CD14-positive monocyte (primary cell): ENCODE results near the gene MARVELD3. TPM values are rescaled to one million over a fixed set of nuclear protein-coding genes. Genes with fewer than 3 reads are reported as not detected.

Source experiments
- DNase-seq, 3 donors: peaks; one replicate each; pipeline ENCODE4 v3.0.0-alpha.2; 2011 to 2022
- H2AFZ ChIP-seq: 2 replicates; pipeline ENCODE4 v1.6.0; 2012; ENCODE audit warnings: mild to moderate bottlenecking, low read depth, low read length, inconsistent platforms; ENCODE audit not compliant: insufficient read depth, poor library complexity, severe bottlenecking
- H3K27ac ChIP-seq, 2 donors: 1 replicate in 1 of 2; 2 replicates in 1 of 2; pipeline ENCODE4 v1.5.1; 2012 to 2013; ENCODE audit warnings: low read length in 2 of 2, control low read depth in 1 of 2, inconsistent platforms in 1 of 2, low read depth in 1 of 2, mild to moderate bottlenecking in 1 of 2
- H3K27me3 ChIP-seq, 2 donors: one replicate each; pipeline versions ENCODE4 v1.6.0 to v1.6.1; 2011 to 2013; ENCODE audit warnings: low read length in 2 of 2; ENCODE audit not compliant: control insufficient read depth in 2 of 2, insufficient read depth in 2 of 2
- H3K36me3 ChIP-seq, 2 donors: replicated peaks in 1 of 2; 1 replicate in 1 of 2; 2 replicates in 1 of 2; pipeline versions ENCODE4 v1.5.1 to v1.6.1; 2012 to 2013; ENCODE audit warnings: low read length in 2 of 2, control low read depth in 1 of 2, inconsistent platforms in 1 of 2, mild to moderate bottlenecking in 1 of 2; ENCODE audit not compliant: insufficient read depth in 2 of 2, control insufficient read depth in 1 of 2
- H3K4me1 ChIP-seq, 2 donors: 1 replicate in 1 of 2; 2 replicates in 1 of 2; pipeline versions ENCODE4 v1.5.1 to v1.6.1; 2012 to 2013; ENCODE audit warnings: low read length in 2 of 2, control low read depth in 1 of 2, inconsistent platforms in 1 of 2, mild to moderate bottlenecking in 1 of 2, moderate library complexity in 1 of 2; ENCODE audit not compliant: insufficient read depth in 2 of 2, control insufficient read depth in 1 of 2
- H3K4me2 ChIP-seq: replicated peaks from 2 replicates; pipeline ENCODE3; 2012; ENCODE audit warnings: low read length, moderate library complexity, mild to moderate bottlenecking; ENCODE audit not compliant: poor library complexity, severe bottlenecking; ENCODE audit errors: extremely low read depth
- H3K4me3 ChIP-seq, 3 experiments: fragments of 200-600 bp in 1 of 3; sonication (generic) in 1 of 3; replicated peaks in 1 of 3; 1 replicate in 2 of 3; 2 replicates in 1 of 3; pipeline ENCODE4 v1.5.1; 2011 to 2013; ENCODE audit warnings: low read length in 3 of 3, mild to moderate bottlenecking in 3 of 3, control low read depth in 2 of 3, low read depth in 2 of 3, inconsistent platforms in 1 of 3, moderate library complexity in 1 of 3
- H3K79me2 ChIP-seq: 2 replicates; pipeline ENCODE4 v1.6.0; 2012; ENCODE audit warnings: mild to moderate bottlenecking, control low read depth, inconsistent platforms, low read length, moderate library complexity; ENCODE audit not compliant: insufficient read depth
- H3K9ac ChIP-seq: 2 replicates; pipeline ENCODE4 v1.6.0; 2017; ENCODE audit warnings: low read length, mild to moderate bottlenecking; ENCODE audit not compliant: insufficient read depth, poor library complexity, severe bottlenecking
- H3K9me3 ChIP-seq, 2 donors: replicated peaks in 1 of 2; 1 replicate in 1 of 2; 2 replicates in 1 of 2; pipeline versions ENCODE4 v1.5.1 to v1.6.1; 2012 to 2013; ENCODE audit warnings: low read length in 2 of 2, control low read depth in 1 of 2; ENCODE audit not compliant: control insufficient read depth in 1 of 2, insufficient read depth in 1 of 2
- H4K20me1 ChIP-seq: 2 replicates; pipeline ENCODE4 v1.6.0; 2012; ENCODE audit warnings: mild to moderate bottlenecking, low read length, control low read depth, moderate library complexity; ENCODE audit not compliant: insufficient read depth
- H3K27ac Mint-ChIP-seq, 7 donors: one replicate each; pipeline ENCODE4 v1.8.0; 2020; ENCODE audit warnings: mild to moderate bottlenecking in 7 of 7, mixed read lengths in 7 of 7, moderate library complexity in 6 of 7, inconsistent platforms in 2 of 7
- H3K27me3 Mint-ChIP-seq, 3 donors: one replicate each; pipeline ENCODE4 v1.8.0; 2021 to 2022; ENCODE audit warnings: low read depth in 3 of 3, mild to moderate bottlenecking in 3 of 3, mixed read lengths in 3 of 3, moderate library complexity in 3 of 3, inconsistent platforms in 1 of 3
- H3K36me3 Mint-ChIP-seq, 2 donors: one replicate each; pipeline ENCODE4 v1.8.0; 2020; ENCODE audit warnings: mixed read lengths in 2 of 2, inconsistent platforms in 1 of 2, mild to moderate bottlenecking in 1 of 2
- H3K4me1 Mint-ChIP-seq: one replicate; pipeline ENCODE4 v1.8.0; 2020; ENCODE audit warnings: mild to moderate bottlenecking, mixed read lengths
- H3K4me3 Mint-ChIP-seq, 2 donors: one replicate each; pipeline ENCODE4 v1.8.0; 2020; ENCODE audit warnings: mild to moderate bottlenecking in 2 of 2, mixed read lengths in 2 of 2, moderate library complexity in 1 of 2
- H3K9me3 Mint-ChIP-seq, 7 donors: one replicate each; pipeline ENCODE4 v1.8.0; 2020 to 2022; ENCODE audit warnings: mixed read lengths in 7 of 7, mild to moderate bottlenecking in 6 of 7, moderate library complexity in 6 of 7, inconsistent platforms in 2 of 7
- CTCF ChIP-seq: fragments of 200-600 bp; IDR thresholded peaks from one replicate; pipeline ENCODE4 v1.8.0; 2022; ENCODE audit warnings: antibody characterized with exemption, mild to moderate bottlenecking
- WGBS: methylation state at CpG from one replicate; pipeline ENCODE4 v1.1.5; 2013; ENCODE audit warnings: missing lambda C conversion rate; ENCODE audit not compliant: insufficient coverage; 5-methylcytosine and 5-hydroxymethylcytosine counted together
- intact Hi-C, 2 donors: fragments of 100-400 bp; cut with micrococcal nuclease; formaldehyde crosslinking; loops; one replicate each; pipeline versions ENCODE4 v1.15.0 to v1.15.1; 2023
- polyA plus RNA-seq, 3 donors: library from polyadenylated mRNA; depleted of rRNA in 1 of 3; unstranded in 2 of 3; stranded (reverse) in 1 of 3; fragments of 300-500 nt in 2 of 3; fragments of >200 nt in 1 of 3; fragmentation: Illumina TruSeq in 2 of 3; gene quantifications; 1 replicate in 2 of 3; 2 replicates in 1 of 3; pipeline ENCODE4 v1.2.3, GENCODE V29; 2012 to 2021

The MARVELD3 gene
- polyA plus RNA-seq, 3 donors: 0.12 TPM; not detected in 2

DNA sequence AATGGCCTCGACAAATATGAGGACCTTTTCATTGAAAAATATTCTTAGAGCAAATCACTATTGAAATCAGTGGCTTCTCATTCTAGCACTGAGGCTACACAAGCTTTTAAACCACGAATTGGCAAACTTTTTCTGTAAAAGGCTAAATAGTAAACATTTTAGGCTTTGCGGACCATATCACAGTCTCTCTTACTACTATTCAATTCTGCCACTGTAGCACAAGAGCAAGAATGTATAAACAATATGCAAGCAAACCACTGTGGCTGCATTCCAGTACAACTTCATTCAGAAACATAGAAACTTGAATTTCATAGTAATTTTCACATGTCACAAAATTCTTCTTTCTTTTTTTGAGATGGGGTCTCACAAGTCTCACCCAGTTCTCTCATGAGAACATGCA, 49.4 kb downstream of the MARVELD3 start:
- H4K20me1 ChIP-seq: no peaks in the 10 kb centered on the region
- no peak overlapping the region for H2AFZ ChIP-seq
- H3K4me1 Mint-ChIP-seq: no peaks in the 10 kb centered on the region
- no peak for TF ChIP-seq CTCF
- H3K4me3 Mint-ChIP-seq: no peak overlapping the region
- H3K9me3 ChIP-seq: no peaks in the 10 kb centered on the region
- H3K36me3 Mint-ChIP-seq: peaks cover 23 to 34% of the 10 kb centered on the region in 2 donors
- no peak overlapping the region for H3K9ac ChIP-seq
- H3K4me3 ChIP-seq: no peak overlapping the region
- H3K9me3 Mint-ChIP-seq: peaks cover 0 to 2% (median 0%) of the 10 kb centered on the region in 7 donors
- intact Hi-C loops: no loop called here
- H3K27ac Mint-ChIP-seq: no peak overlapping the region
- 94% methylated on average over 2 of the region's 3 CpGs for WGBS
- no peaks in the 10 kb centered on the region for H3K79me2 ChIP-seq
- no peak for DNase-seq
- H3K4me2 ChIP-seq: no peak overlapping the region
- no peaks in the 10 kb centered on the region for H3K4me1 ChIP-seq
- H3K27ac ChIP-seq: no peak overlapping the region
- H3K36me3 ChIP-seq: peaks cover 4 to 14% of the 10 kb centered on the region in 2 donors
- no peaks in the 10 kb centered on the region for H3K27me3 ChIP-seq
- no peaks in the 10 kb centered on the region for H3K27me3 Mint-ChIP-seq

GRCh38 chr16:71676236-71676635, 50.3 kb downstream of the MARVELD3 start:
- Histone ChIP-seq H2AFZ (no peak overlapping the region), H4K20me1 (no peaks in the 10 kb centered on the region), H3K27me3 (no peaks in the 10 kb centered on the region), H3K27ac (no peak overlapping the region), H3K4me3 (no peak overlapping the region), H3K4me1 (no peaks in the 10 kb centered on the region), H3K36me3 (peaks cover 4 to 14% of the 10 kb centered on the region in 2 donors), H3K9ac (no peak overlapping the region), H3K79me2 (no peaks in the 10 kb centered on the region), H3K4me2 (no peak overlapping the region), H3K9me3 (no peaks in the 10 kb centered on the region)
- DNase-seq: no peak
- Mint-ChIP-seq H3K4me3 (no peak overlapping the region), H3K27ac (peak overlapping the region in 1 of 7 donors; percentile 15), H3K4me1 (no peaks in the 10 kb centered on the region), H3K9me3 (peaks cover 0 to 2% (median 0%) of the 10 kb centered on the region in 7 donors), H3K36me3 (peaks cover 17 to 29% of the 10 kb centered on the region in 2 donors), H3K27me3 (no peaks in the 10 kb centered on the region)
- TF ChIP-seq CTCF: no peak
- intact Hi-C loops: no loop called here
- WGBS: 100% methylated on average over 3 of the region's 5 CpGs
